ENCODE measurements around the gene ZNF45.

DNA sequence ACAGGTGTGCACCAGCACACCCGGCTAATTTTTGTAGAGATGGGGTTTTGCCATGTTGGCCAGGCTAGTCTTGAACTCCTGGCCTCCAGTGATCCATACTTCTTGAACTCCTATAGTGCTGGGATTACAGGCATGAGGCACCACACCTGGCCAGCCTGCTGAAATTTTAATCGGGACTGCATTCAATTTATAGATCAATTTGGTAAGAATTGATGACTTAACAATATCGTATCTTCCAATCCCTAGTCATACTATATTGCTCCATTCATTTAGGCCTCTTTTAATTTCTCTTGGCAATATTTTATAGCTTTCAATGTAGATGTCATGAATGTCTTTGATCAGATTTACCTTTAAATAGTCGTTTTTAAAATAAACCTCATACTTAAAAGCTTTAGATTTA lies 5.6 kb upstream of the ZNF45 start:
- TF ChIP-seq GATA4 (IDR thresholded peaks at IDR 0.05; ENCODE audit: borderline replicate concordance, low read depth) (no peak), KAT2B (IDR thresholded peaks at IDR 0.05; ENCODE audit: borderline replicate concordance, low read depth, low read length) (no peak)
